HG03097 (cell line): ENCODE measurements around the gene CSNK1E.

Source experiments
- ATAC-seq: cut with Tn5 transposase; IDR thresholded peaks from one replicate; pipeline ENCODE4 v1.9.1; 2021; ENCODE audit not compliant: unreplicated experiment, low FRiP score

CSNK1E gene

GRCh38 chr22:38336699-38337098 is 19.5 kb upstream of the CSNK1E start:
- no peak for ATAC-seq

GRCh38 chr22:38335077-38335476 is 17.8 kb upstream of the CSNK1E start:
- no peak for ATAC-seq

- ATAC-seq: no peak
Observed at GRCh38 chr22:38327805-38328204, 10.6 kb upstream of the CSNK1E start.

GRCh38 chr22:38327396-38327795 is 10.2 kb upstream of the CSNK1E start:
- ATAC-seq: no peak

GRCh38 chr22:38325587-38325986 is 8.4 kb upstream of the CSNK1E start:
- ATAC-seq: no peak

GRCh38 chr22:38320605-38321402 is 3.6 kb upstream of the CSNK1E start:
- no peak for ATAC-seq

- no peak for ATAC-seq
Observed at GRCh38 chr22:38318792-38319773, 1.9 kb upstream of the CSNK1E start.

- ATAC-seq: no peak
Observed at GRCh38 chr22:38317995-38318715, 922 bp upstream of the CSNK1E start.

- no peak for ATAC-seq
Observed at GRCh38 chr22:38316364-38317121, 690 bp downstream of the CSNK1E start.

GRCh38 chr22:38315823-38316363 is 1.3 kb downstream of the CSNK1E start:
- ATAC-seq: no peak

GRCh38 chr22:38314933-38315822 is 2.1 kb downstream of the CSNK1E start:
- no peak for ATAC-seq

GRCh38 chr22:38314051-38314932 is 2.9 kb downstream of the CSNK1E start:
- no peak for ATAC-seq

- no peak for ATAC-seq
Observed at GRCh38 chr22:38313384-38313955, 3.8 kb downstream of the CSNK1E start.

- ATAC-seq: no peak
Observed at GRCh38 chr22:38312261-38312800, 4.9 kb downstream of the CSNK1E start.

GRCh38 chr22:38311323-38311620 is 6.0 kb downstream of the CSNK1E start:
- ATAC-seq: no peak

- ATAC-seq: no peak
Observed at GRCh38 chr22:38310518-38311322, 6.5 kb downstream of the CSNK1E start.
